Measurements from ENCODE around the gene TACC3.

- TF ChIP-seq, protein P1, sequence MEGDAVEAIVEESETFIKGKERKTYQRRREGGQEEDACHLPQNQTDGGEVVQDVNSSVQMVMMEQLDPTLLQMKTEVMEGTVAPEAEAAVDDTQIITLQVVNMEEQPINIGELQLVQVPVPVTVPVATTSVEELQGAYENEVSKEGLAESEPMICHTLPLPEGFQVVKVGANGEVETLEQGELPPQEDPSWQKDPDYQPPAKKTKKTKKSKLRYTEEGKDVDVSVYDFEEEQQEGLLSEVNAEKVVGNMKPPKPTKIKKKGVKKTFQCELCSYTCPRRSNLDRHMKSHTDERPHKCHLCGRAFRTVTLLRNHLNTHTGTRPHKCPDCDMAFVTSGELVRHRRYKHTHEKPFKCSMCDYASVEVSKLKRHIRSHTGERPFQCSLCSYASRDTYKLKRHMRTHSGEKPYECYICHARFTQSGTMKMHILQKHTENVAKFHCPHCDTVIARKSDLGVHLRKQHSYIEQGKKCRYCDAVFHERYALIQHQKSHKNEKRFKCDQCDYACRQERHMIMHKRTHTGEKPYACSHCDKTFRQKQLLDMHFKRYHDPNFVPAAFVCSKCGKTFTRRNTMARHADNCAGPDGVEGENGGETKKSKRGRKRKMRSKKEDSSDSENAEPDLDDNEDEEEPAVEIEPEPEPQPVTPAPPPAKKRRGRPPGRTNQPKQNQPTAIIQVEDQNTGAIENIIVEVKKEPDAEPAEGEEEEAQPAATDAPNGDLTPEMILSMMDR (IDR thresholded peaks at IDR 0.05; ENCODE audit: insufficient read depth, low read depth, low read length): no peak
- no peak for TF ChIP-seq EZH2 (IDR thresholded peaks at IDR 0.05; ENCODE audit: insufficient read depth, low read length)
These were observed 6.1 kb upstream of the TACC3 start for GRCh38 chr4:1715002-1715758.

All from astrocyte (in vitro differentiated cells and primary cell).